BJ (cell line): ENCODE measurements around the gene RB1. TPM values are rescaled to one million over a fixed set of nuclear protein-coding genes. Genes with fewer than 3 reads are reported as not detected.

ENCODE experiments used
- CTCF ChIA-PET: fragments of 350-600 bp; formaldehyde crosslinking; extraction: SDS; loops from one replicate; lab custom pipeline; 2021; ENCODE audit warnings: antibody characterized with exemption, inconsistent platforms; lab: Yijun Ruan, JAX
- POLR2A ChIA-PET: fragments of 300-600 bp; sonication (Branson Sonifier 250); formaldehyde crosslinking; extraction: SDS; loops from one replicate; lab custom pipeline; 2021; ENCODE audit warnings: antibody characterized with exemption; lab: Charles Lee
- DNase-seq: peaks from one replicate; pipeline ENCODE4 v3.0.0-alpha.2; 2011; ENCODE audit warnings: low read depth
- H3K27me3 ChIP-seq: 2 replicates; pipeline ENCODE4 v1.6.0; 2011; ENCODE audit warnings: low read length; ENCODE audit not compliant: control insufficient read depth, insufficient read depth
- H3K36me3 ChIP-seq: 2 replicates; pipeline ENCODE4 v1.5.1; 2011; ENCODE audit warnings: low read length; ENCODE audit not compliant: control insufficient read depth, insufficient read depth
- H3K4me3 ChIP-seq: 2 replicates; pipeline ENCODE4 v1.5.1; 2011; ENCODE audit warnings: low read depth, mild to moderate bottlenecking, control low read depth, low read length
- polyA plus RNA-seq: library from polyadenylated mRNA; depleted of rRNA; stranded (reverse); fragments of >200 nt; gene quantifications from 2 replicates; pipeline ENCODE4 v1.2.3, GENCODE V29; 2011
- TF ChIP-seq, protein P1 (sequence below): IDR thresholded peaks from 2 replicates; pipeline ENCODE4 v1.5.1; 2011; ENCODE audit warnings: low read depth, mild to moderate bottlenecking, control low read depth, inconsistent platforms, low read length, moderate library complexity; ENCODE audit not compliant: insufficient read depth

Gene RB1
- polyA plus RNA-seq, 1 experiment = 11.2 TPM

DNA sequence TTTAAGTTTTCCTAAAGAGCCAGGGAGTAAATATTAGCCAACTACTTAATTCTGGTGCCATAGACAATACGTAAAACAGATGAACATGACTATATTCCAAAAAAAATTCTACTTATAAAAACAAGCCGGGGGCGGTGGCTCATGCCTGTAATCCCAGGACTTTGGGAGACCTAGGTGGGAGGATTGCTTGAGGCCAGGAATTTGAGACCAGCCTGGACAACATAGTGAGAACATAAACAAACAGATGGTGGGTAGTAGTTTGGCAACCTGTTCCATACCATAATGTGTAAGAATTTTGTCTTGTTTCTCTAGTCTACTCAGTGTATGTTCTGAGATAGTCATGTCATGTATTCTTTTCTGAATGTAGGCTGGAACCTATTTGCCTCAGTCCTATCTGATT is 45.1 kb upstream of the RB1 start:
- POLR2A ChIA-PET = no interaction called here
- CTCF ChIA-PET = no interaction called here
- peaks cover 9% of the 10 kb centered on the region for H3K36me3 ChIP-seq

DNA sequence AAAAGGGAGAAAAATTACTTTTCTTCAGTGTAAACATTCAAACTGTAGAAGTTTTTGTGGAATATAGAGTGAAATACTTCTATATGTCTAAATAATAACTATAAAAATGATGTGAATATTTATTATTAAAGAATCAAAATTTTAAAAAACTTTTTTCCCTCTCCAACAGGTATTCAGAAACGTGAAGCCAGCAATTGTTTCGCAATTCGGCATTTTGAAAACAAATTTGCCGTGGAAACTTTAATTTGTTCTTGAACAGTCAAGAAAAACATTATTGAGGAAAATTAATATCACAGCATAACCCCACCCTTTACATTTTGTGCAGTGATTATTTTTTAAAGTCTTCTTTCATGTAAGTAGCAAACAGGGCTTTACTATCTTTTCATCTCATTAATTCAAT is 42.6 kb upstream of the RB1 start:
- TF ChIP-seq, protein P1, sequence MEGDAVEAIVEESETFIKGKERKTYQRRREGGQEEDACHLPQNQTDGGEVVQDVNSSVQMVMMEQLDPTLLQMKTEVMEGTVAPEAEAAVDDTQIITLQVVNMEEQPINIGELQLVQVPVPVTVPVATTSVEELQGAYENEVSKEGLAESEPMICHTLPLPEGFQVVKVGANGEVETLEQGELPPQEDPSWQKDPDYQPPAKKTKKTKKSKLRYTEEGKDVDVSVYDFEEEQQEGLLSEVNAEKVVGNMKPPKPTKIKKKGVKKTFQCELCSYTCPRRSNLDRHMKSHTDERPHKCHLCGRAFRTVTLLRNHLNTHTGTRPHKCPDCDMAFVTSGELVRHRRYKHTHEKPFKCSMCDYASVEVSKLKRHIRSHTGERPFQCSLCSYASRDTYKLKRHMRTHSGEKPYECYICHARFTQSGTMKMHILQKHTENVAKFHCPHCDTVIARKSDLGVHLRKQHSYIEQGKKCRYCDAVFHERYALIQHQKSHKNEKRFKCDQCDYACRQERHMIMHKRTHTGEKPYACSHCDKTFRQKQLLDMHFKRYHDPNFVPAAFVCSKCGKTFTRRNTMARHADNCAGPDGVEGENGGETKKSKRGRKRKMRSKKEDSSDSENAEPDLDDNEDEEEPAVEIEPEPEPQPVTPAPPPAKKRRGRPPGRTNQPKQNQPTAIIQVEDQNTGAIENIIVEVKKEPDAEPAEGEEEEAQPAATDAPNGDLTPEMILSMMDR = no peak
- POLR2A ChIA-PET = no interaction called here
- CTCF ChIA-PET = no interaction called here
- Histone ChIP-seq H3K4me3 (no peak overlapping the region), H3K27me3 (no peaks in the 10 kb centered on the region), H3K36me3 (peaks cover 3% of the 10 kb centered on the region)
- no peak for DNase-seq

More for the DNA sequence above, 45.1 kb upstream of the RB1 start:
- DNase-seq = no peak
- TF ChIP-seq, protein P1 = no peak
- no peak overlapping the region for H3K4me3 ChIP-seq
- no peaks in the 10 kb centered on the region for H3K27me3 ChIP-seq

DNA sequence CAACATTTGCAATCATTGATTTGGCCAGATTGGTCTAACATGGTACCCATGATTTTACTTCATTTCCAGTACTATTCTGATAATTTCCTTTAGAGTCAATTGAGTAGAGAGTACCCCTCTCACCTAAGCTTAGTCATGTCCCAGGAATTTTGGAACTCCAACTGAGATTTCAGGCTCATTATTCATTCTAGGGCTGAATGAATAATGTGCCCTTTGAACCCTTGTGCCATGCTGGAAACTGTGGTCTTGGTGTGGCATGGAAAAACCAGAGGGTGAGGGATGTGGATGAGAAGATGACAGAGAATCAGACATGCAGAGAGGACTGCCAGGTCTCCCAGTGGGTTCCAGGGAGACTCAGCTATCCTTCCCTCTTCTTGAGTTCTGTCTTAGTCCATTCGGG is 40.4 kb upstream of the RB1 start:
- TF ChIP-seq, protein P1 = no peak
- CTCF ChIA-PET = interaction anchor here (0.9 kb wide), 1 partner anchor 71 kb away, joined by 4 read pairs; no protein-coding TSS in a partner anchor
- Histone ChIP-seq H3K4me3 (no peak overlapping the region), H3K36me3 (peaks cover 1% of the 10 kb centered on the region), H3K27me3 (no peaks in the 10 kb centered on the region)
- POLR2A ChIA-PET = no interaction called here
- DNase-seq = no peak

DNA sequence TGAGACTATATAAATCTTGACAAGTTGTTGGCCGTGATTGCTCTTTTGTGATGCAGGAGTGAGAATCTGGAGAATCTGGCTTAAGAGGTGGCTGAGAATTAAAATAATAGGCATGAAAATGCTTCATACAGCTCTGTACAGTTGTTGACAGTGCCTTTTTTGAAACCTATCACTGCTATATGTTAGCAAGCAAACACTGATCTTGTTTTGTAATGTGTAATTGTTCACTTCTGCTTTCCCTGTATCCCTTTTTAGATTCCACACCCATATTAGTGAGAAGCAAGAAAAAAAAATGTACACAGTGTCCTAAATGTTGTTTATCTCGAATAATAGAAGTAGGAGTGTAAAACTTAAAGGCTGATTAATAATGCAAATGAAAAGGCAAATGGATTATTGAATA is 39.5 kb upstream of the RB1 start:
- Histone ChIP-seq H3K36me3 (peaks cover 1% of the 10 kb centered on the region), H3K27me3 (no peaks in the 10 kb centered on the region), H3K4me3 (no peak overlapping the region)
- CTCF ChIA-PET = no interaction called here
- POLR2A ChIA-PET = no interaction called here
- DNase-seq = no peak
- TF ChIP-seq, protein P1 = no peak

DNA sequence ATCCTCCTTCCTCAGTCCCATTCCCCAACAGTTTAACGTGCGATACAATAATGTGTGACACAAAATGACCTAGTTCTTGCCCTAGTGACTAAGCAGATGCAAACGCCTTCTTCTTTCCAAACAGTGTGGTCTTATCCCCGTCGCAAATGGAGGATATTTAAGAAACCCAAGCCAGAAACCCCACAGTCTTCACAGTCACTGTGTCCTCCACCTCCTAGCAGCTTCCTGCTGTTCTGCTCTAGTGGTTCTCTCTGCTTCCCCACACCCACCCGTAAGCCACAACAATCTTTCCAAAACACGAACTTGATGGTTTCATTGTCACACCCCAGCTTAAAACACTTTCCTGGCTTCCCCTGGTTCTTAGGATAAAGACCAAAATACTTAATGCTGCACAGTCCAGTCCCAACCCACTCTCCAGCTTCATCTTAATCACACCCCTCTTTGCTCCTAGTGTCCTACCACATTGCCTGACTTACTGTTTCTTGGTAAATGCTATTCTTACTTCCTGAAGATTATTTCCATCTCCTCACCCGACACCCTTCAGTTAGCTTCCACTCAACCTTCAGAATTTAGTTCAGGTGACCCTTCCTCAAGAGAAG is 38.2 kb upstream of the RB1 start:
- Histone ChIP-seq H3K27me3 (no peaks in the 10 kb centered on the region), H3K4me3 (no peak overlapping the region), H3K36me3 (peaks cover 5% of the 10 kb centered on the region)
- TF ChIP-seq, protein P1 = no peak
- ChIA-PET POLR2A (no interaction called here), CTCF (no interaction called here)
- no peak for DNase-seq
